ENCODE data around the gene ACD. TPM values are rescaled to one million over a fixed set of nuclear protein-coding genes. Genes with fewer than 3 reads are reported as not detected.

Gene ACD
- total RNA-seq, 1 experiment from 2014 or later: 34.1 TPM

GRCh38 chr16:67701420-67701819, 41.4 kb upstream of the ACD start:
- no peaks in the 10 kb centered on the region for H3K9me3 ChIP-seq (ENCODE audit: control insufficient read depth, low read depth, low read length)
- no peak overlapping the region for H3K23ac ChIP-seq (ENCODE audit: insufficient read length, low read depth, low read length)
- Mint-ChIP-seq H3K36me3 (ENCODE audit: insufficient read depth in 1 of 3, low read depth in 3 of 3) (peaks cover 3 to 6% (median 5%) of the 10 kb centered on the region in 3 experiments; a peak in 4 of 7 replicates), H3K27me3 (ENCODE audit: low read depth) (no peaks in the 10 kb centered on the region), H3K27ac (peak overlapping the region in 1 of 3 experiments; percentile 11; a peak in 1 of 7 replicates), H3K4me1 (peaks cover 3 to 4% of the 10 kb centered on the region in 2 experiments; a peak in 3 of 4 replicates), H3K4me3 (no peak overlapping the region), H3K9me3 (peaks cover 0 to 4% of the 10 kb centered on the region in 2 experiments; a peak in 1 of 5 replicates)
- no peak overlapping the region for H3K14ac ChIP-seq (ENCODE audit: insufficient read depth, low read length)
- WGBS (ENCODE audit: extremely low coverage, insufficient read length, low lambda C conversion rate): no CpG with 5 or more reads among the region's 1 CpG
- H3K23me2 ChIP-seq (ENCODE audit: insufficient read length, low read depth, low read length, poor library complexity, severe bottlenecking): no peaks in the 10 kb centered on the region
- no peak overlapping the region for H3K56ac ChIP-seq (ENCODE audit: insufficient read length, low read depth, low read length)
- no peak overlapping the region for H2AFZ ChIP-seq (ENCODE audit: low read length)
- H3K18ac ChIP-seq (ENCODE audit: insufficient read length, low read depth, low read length): no peak overlapping the region
- no peaks in the 10 kb centered on the region for H3K27me3 ChIP-seq (ENCODE audit: insufficient read depth, low read length)
- DNase-seq: no peak
- peaks cover 3% of the 10 kb centered on the region; the same call in 1 of the 2 replicates for H3K79me2 ChIP-seq (ENCODE audit: insufficient read depth, low read length)
- H2BK120ac ChIP-seq (ENCODE audit: low read depth, low read length, poor library complexity, severe bottlenecking): no peak overlapping the region
- H2AK5ac ChIP-seq (ENCODE audit: insufficient read length, low read length): no peak overlapping the region
- H3K27ac ChIP-seq (ENCODE audit: insufficient read length, low read depth, low read length): no peak overlapping the region
- H4K91ac ChIP-seq (ENCODE audit: insufficient read length, low read depth, low read length): no peak overlapping the region
- H3K4ac ChIP-seq (ENCODE audit: low read depth, low read length): no peak overlapping the region
- H3K79me1 ChIP-seq (ENCODE audit: insufficient read depth, low read depth, low read length, poor library complexity, severe bottlenecking): peaks cover 3% of the 10 kb centered on the region
- H2BK20ac ChIP-seq (ENCODE audit: low read depth, low read length, poor library complexity, severe bottlenecking): no peak overlapping the region
- no peaks in the 10 kb centered on the region for H4K20me1 ChIP-seq (ENCODE audit: control insufficient read depth, insufficient read depth, insufficient read length)
- no peak overlapping the region for H3T11ph ChIP-seq (ENCODE audit: low read length)
- H4K5ac ChIP-seq (ENCODE audit: insufficient read length, low read depth, low read length): no peak overlapping the region
- no peak overlapping the region for H4K8ac ChIP-seq (replicated peaks; ENCODE audit: insufficient read length, low read depth, low read length)
- H2BK12ac ChIP-seq (ENCODE audit: insufficient read length, low read depth, low read length): no peak overlapping the region
- H2BK5ac ChIP-seq (ENCODE audit: insufficient read length, low read length): no peak overlapping the region
- no peak overlapping the region for H3K9ac ChIP-seq (ENCODE audit: extremely low read depth, insufficient read length, low read length)
- no peak overlapping the region for H2BK15ac ChIP-seq (ENCODE audit: low read depth, low read length)
- TF ChIP-seq CTCF (conservative IDR thresholded peaks at IDR 0.05): no peak
- no peak overlapping the region for H3K4me2 ChIP-seq (ENCODE audit: insufficient read depth, insufficient read length, low read length)
- no peaks in the 10 kb centered on the region for H3K4me1 ChIP-seq (ENCODE audit: insufficient read depth, low read length)

Measured in H9 (cell line).